GM18873 (cell line): Measurements from ENCODE around the gene JAG2.

Experiments
- ATAC-seq: cut with Tn5 transposase; IDR thresholded peaks from one replicate; pipeline ENCODE4 v1.9.1; 2021; ENCODE audit warnings: mild to moderate bottlenecking, moderate library complexity, moderate number of reproducible peaks; ENCODE audit not compliant: unreplicated experiment, low FRiP score

JAG2 gene

DNA sequence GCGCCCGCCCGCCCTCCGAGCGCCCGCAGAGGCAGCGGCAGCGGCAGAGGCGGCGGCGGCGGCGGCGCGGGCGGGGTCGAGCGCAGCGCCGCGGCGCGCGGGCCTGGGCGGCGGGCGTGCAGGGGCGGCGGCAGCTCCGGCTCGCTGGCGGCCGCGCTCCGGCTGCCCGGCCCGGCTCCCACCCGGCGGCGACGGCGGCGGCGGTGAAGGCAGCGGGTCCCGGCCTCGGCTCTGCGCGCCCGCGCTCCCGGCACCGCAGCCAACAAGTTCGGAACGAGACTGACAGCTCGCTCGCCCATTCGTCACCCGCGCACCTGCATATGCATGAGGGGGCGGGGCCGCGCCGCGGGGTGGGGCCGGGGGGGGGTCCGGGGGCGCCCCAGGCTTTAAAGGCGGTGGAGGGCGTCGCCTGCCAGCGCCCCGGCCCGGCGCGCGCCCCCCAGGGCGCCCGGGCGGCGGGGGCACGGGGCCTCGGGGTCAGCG, at the start of gene JAG2:
JAG2 (minus strand) TSS at position 281 of the 483 bp plus-strand sequence. CDS start 356 bp downstream, outside the sequence.
- ATAC-seq = no peak

DNA sequence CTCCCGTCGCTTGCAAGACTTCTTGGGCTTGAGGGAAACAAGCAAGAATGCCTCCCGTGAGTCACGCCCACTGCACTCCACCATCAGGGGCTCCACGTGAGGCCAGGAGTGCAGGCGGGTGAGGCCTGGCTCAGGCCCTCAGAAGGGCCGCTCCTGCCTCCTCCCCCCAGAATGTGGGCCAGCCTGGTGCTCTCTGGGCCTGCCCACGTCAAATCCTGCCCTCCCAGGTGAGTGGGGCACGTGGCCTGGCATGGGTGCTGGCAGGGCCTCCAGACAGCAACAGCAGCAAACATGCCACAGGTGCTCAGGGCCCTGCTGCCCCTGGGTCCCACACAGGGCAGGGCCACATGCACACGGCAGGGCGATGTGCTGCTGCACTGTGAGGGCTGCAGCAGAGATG, 49.2 kb upstream of the JAG2 start:
- no peak for ATAC-seq

- no peak for ATAC-seq
These were observed 48.1 kb upstream of the JAG2 start for GRCh38 chr14:105216490-105217247.

GRCh38 chr14:105215602-105216001, 47.0 kb upstream of the JAG2 start:
- ATAC-seq = no peak

DNA sequence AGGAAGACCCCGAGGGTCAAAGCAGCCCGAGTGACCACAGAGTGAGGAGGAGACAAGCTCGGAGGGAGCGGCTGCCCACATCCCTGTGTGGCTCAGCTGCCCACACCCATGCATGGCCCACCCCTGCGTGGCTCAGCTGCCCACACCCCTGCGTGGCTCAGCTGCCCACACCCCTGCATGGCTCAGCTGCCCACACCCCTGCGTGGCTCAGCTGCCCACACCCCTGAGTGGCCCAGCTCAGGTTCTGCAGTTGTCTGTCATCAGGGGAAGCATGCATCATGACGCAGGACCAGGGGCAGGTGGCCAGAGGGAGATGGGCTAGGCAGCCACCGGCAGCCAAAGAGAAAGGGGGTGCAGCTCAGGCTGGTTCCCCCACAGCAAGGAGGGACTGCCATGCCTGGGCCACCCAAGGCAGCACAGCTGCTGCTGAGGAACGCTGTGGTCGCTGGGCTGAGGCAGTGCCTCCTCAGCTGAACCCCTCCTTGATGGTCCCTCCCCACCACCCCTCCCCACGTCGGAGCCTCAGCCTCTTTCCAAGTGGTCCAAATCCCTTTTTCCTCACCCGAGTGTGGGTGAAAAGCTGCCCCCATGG, 45.8 kb upstream of the JAG2 start:
- ATAC-seq = no peak

DNA sequence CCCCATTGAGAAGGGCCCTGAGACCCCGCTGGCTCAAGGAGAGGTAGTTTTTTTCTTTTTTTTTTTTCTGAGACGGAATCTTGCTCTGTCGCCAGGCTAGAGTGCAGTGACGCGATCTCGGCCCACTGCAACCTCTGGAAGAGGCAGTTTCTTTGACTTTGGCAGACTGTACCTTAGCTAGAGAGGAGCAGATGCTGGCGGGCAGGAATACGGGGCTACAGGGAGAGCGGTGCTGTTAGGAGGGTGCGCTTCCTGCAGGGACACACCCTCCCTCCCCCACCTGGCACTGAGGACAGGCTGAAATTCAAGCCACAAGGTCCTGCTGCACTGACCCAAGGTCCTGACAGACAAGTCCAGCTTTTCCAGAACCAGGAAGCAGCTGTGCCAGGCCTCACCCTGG, 44.8 kb upstream of the JAG2 start:
- ATAC-seq = no peak

GRCh38 chr14:105212541-105213300, 44.1 kb upstream of the JAG2 start:
- no peak for ATAC-seq

GRCh38 chr14:105211758-105212089, 43.1 kb upstream of the JAG2 start:
- no peak for ATAC-seq

DNA sequence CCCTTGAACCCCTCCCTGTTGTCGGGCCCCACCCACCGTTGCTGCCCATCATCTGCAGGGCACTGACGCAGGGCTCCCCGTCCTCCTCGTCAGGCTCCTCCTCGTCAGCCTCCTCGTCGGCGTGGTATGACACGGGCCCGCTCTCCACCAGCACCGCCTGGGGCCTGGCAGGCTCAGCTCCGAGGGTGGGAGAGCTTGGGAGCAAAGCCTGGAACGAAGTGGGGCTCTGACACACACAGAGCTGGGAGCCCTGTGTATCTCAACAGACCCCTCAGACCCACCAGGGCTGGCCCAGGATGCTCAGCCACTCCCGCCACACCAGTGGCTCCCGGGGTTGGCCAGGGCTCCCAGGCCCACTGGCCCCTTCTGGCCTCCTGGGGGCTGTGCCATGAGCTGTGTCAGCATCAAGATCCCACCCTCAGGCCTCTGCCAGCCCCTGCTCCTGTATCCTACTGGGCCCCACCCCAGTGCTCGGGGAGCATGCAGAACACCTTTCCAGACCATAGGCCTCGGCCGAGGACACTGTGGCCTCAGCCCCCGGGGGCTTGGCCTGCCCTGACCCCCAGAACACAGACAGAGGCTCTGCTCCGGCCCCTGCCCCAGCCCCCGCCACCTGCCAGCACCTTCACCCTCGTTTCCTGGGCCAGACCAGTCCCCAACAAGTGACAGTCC, 42.6 kb upstream of the JAG2 start:
- no peak for ATAC-seq

DNA sequence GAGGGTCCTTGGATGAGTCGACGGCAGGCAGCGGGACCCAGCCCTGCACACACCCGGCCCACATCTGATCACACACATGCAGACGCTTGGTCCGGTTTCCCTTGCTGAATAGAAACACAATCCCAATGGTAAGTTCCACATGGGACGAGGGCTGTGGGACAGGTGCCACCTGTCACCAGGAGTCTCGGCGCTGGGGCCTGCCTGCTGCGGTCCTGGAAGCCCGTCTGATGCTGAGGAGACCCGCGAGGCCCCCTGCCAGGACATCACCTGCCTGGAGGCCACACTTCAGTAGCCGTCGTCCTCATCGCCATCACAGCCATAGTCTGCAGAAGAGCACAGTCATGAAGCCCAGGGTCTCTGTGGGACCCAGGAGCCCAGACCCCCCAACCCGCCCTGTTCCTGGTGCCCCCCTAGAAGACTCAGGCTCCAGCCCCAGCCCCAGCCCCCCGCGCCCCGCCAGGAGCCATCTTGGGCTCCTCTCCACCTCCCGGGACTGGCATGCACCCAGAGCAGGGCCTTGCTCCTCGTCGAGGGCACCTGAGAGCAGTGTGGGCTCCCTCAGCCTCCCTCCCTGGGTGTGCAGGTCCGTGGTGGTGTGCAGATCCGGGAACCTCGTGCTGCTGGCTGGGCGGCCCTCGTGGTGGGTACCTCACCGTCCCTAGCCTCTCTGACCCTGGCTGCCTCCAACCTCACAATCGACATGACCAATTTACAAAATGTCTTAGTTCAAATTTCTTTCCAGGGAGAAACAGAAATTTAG, 41.9 kb upstream of the JAG2 start:
- no peak for ATAC-seq

DNA sequence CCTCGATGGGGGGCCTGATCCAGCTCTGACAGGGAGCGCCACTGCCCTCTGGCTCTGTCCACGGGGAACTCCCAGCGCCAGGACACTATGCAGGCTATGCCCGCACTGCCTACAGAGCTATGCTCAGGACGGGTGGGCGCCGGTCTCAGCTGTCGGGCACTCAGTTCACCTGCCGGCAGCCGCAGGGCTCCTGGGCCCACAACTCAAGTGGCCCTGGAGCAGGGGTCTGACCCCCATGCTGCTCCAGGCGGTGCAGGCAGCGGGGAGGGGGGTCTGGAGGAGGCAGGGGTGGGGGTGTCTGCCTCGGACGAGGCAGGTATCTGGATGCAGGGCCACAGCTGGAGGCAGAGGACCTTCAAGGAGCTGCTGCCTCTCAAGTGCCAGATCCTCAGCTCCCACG, 41.1 kb upstream of the JAG2 start:
- no peak for ATAC-seq

GRCh38 chr14:105209091-105209490, 40.5 kb upstream of the JAG2 start:
- ATAC-seq = no peak

DNA sequence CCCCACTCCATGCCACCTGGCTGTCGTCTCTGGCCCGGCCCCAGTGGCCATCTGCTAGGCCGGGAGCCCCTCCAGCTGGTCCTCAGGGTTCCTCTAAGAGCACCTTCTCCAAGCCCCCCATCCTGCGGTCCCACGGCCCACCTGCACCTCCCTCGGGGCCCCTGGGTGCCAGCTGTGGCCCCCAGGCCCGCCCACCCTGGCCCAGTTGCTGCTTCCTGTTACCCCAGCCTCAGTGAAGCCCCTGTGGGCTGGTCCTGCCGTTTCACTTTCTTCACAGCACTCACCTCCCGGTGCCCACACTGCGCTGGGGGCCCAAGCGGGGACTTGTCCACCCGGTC, 40.1 kb upstream of the JAG2 start:
- no peak for ATAC-seq

- ATAC-seq = no peak
These were observed 39.6 kb upstream of the JAG2 start for GRCh38 chr14:105207996-105208737.

- no peak for ATAC-seq
These were observed 38.9 kb upstream of the JAG2 start for GRCh38 chr14:105207460-105207901.

- no peak for ATAC-seq
These were observed 38.3 kb upstream of the JAG2 start for GRCh38 chr14:105206873-105207272.

DNA sequence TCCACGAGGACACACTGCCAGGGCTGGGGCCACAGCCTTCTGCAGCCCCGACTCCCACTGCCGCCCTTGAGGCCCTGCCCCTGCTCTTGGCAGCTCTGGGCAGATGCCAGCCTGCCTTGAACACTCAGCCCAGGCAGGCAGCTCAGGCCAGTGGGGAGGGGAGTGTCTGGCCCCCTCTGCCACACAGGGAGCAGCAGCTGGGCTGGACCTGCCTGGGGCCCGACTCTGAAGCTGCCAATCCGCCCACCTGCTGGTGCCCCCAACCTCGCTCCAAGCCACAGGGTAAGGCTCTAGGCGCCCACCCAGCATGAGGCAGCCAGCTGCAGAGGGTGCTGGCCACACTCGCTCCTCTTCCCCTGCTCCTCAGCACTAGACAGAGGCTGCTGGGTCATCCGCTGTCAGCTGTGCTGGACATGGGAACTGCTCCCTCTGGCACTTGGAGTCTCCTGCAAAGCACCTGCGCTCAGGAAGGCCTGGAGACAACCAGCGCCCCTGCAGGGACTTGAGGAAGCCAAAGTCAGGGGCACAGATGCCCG, 37.2 kb upstream of the JAG2 start:
- ATAC-seq = no peak

GRCh38 chr14:105204931-105205672, 36.5 kb upstream of the JAG2 start:
- no peak for ATAC-seq
